Activated T-helper 17 cell treated with anti-CD3 and anti-CD28 coated beads, Interleukin-2, amount 50 U/mL, for 72 hours (primary cell): ENCODE results near the gene NDUFS6. TPM values are rescaled to one million over a fixed set of nuclear protein-coding genes. Genes with fewer than 3 reads are reported as not detected.

Source experiments
- ATAC-seq: fragments of 150-1000 bp; cut with Tn5 transposase; replicated peaks from 2 replicates; pipeline ENCODE4 v1.10.0; 2021; ENCODE audit warnings: mild to moderate bottlenecking, moderate library complexity
- H3K27ac Mint-ChIP-seq: one replicate; pipeline ENCODE4 v1.8.0; 2022; ENCODE audit warnings: mixed read lengths
- H3K27me3 Mint-ChIP-seq: one replicate; pipeline ENCODE4 v1.8.0; 2022; ENCODE audit warnings: mixed read lengths
- H3K36me3 Mint-ChIP-seq: one replicate; pipeline ENCODE4 v1.8.0; 2022; ENCODE audit warnings: low read depth, mild to moderate bottlenecking, mixed read lengths
- H3K4me1 Mint-ChIP-seq: one replicate; pipeline ENCODE4 v1.8.0; 2022; ENCODE audit warnings: mixed read lengths
- H3K4me3 Mint-ChIP-seq: one replicate; pipeline ENCODE4 v1.8.0; 2022; ENCODE audit warnings: mild to moderate bottlenecking, mixed read lengths
- H3K9me3 Mint-ChIP-seq: one replicate; pipeline ENCODE4 v1.8.0; 2022; ENCODE audit warnings: mixed read lengths
- total RNA-seq, 2 donors: library from RNA; stranded (reverse); gene quantifications; one replicate each; pipeline ENCODE4 v1.2.3, GENCODE V29; 2022

NDUFS6 gene
- total RNA-seq, 2 donors from 2014 or later = 13.0 to 35.1 TPM

DNA sequence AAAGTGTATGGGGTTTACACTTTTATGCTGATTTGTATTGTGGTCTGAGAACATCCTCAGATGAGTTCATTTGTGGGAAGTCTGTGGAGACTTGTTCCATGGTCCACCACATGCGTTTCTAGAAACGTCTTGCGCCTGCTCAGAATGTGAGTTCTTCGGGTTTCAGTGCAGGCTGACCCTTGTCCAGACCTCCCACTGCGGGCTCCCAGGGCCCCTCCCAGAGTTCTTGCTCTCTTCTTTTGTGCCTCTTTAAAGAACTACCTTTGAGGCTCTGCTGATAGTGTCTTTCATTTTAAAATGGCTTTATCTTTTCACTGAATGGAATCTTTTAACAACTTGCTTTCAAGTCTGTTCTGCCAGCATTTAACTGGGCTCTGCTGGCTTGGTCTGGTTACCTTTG is 17.6 kb downstream of the NDUFS6 start:
- H3K27me3 Mint-ChIP-seq = no peaks in the 10 kb centered on the region
- H3K4me1 Mint-ChIP-seq = no peaks in the 10 kb centered on the region
- no peak overlapping the region for H3K4me3 Mint-ChIP-seq
- peaks cover 96% of the 10 kb centered on the region for H3K36me3 Mint-ChIP-seq
- ATAC-seq = no peak
- no peaks in the 10 kb centered on the region for H3K9me3 Mint-ChIP-seq
- H3K27ac Mint-ChIP-seq = peak overlapping the region; percentile 48

DNA sequence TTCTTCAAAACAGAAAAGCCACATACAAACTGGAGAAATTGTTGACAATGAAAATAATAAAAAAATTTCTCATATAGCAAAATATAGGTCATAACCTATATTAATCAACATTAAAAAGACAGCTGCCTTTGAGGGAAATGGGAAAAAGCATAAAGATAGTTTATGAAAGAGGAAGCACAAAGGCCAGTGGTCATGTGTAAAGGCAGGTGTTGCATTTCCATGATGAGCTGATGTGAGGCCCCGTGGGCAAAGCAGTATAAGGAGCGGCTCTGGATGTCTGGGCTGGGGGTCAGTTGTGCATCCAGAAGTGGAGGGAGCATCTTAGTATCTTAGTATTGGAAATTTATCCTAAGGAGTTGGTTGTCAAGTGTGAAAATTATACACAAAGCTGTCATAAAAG is 18.3 kb downstream of the NDUFS6 start:
- peak overlapping the region; percentile 48 for H3K27ac Mint-ChIP-seq
- H3K4me1 Mint-ChIP-seq = no peaks in the 10 kb centered on the region
- no peak overlapping the region for H3K4me3 Mint-ChIP-seq
- H3K27me3 Mint-ChIP-seq = no peaks in the 10 kb centered on the region
- no peaks in the 10 kb centered on the region for H3K9me3 Mint-ChIP-seq
- peaks cover 92% of the 10 kb centered on the region for H3K36me3 Mint-ChIP-seq
- no peak for ATAC-seq

DNA sequence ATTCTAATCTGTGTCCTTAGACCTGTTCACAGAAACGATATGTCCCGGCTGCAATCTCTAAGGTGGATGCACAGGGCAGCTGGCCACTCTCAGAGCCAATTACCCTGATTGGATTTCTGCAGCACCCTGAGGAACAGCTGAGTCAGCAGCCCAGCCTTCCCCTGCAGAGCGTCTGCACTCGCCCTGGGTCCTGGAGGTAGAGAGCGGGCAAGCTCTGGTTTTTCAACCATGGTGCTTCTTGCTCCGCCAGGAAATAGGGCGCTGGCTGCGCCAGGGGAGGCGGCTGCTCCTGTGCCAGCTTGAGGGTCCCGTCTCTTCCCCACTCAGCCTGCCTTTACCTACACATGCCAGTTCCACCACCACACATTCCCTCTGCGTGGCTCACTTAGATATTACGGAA is 19.2 kb downstream of the NDUFS6 start:
- Mint-ChIP-seq H3K9me3 (no peaks in the 10 kb centered on the region), H3K4me1 (no peaks in the 10 kb centered on the region), H3K27me3 (no peaks in the 10 kb centered on the region), H3K27ac (no peak overlapping the region), H3K36me3 (peaks cover 83% of the 10 kb centered on the region), H3K4me3 (no peak overlapping the region)
- ATAC-seq = no peak

DNA sequence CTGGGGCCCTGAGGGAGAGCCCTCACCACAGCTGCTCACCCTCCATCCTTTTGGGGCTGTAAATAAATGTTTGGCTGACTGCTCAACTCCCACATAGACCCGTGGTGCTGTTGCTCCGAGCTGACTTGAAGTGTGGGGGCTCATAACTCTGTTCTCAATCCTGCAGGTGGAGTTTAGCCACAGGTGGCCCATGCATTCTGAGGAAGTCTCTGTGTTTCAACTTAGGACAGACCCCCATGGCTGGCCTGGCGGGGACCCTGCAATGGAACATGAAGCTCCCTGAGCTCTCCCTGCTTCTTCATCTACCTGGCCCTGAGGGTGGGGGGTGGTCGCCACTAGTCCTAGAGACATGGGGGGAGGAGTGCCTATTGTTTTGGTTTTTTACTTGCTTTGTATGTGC is 19.7 kb downstream of the NDUFS6 start:
- Mint-ChIP-seq H3K4me3 (no peak overlapping the region), H3K36me3 (peaks cover 78% of the 10 kb centered on the region), H3K4me1 (no peaks in the 10 kb centered on the region), H3K27me3 (no peaks in the 10 kb centered on the region), H3K9me3 (no peaks in the 10 kb centered on the region), H3K27ac (no peak overlapping the region)
- no peak for ATAC-seq

DNA sequence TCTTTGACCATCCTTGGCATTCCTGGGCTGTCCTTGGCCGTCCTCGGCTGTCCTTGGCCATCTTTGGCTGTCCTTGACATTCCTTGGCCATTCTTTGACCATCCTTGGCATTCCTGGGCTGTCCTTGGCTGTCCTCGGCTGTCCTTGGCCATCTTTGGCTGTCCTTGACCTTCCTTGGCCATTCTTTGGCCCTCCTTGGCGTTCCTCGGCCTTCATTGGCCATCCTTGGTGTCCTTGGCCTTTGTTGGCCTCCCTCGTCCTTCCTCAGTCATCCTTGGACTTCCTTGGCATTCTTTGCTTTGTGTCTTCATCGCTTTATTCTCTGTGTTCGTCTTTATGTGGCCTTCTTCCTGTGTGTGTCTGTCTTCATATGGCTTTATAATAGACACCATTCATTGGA is 20.7 kb downstream of the NDUFS6 start:
- peaks cover 68% of the 10 kb centered on the region for H3K36me3 Mint-ChIP-seq
- H3K4me1 Mint-ChIP-seq = no peaks in the 10 kb centered on the region
- no peaks in the 10 kb centered on the region for H3K9me3 Mint-ChIP-seq
- ATAC-seq = no peak
- no peak overlapping the region for H3K4me3 Mint-ChIP-seq
- H3K27me3 Mint-ChIP-seq = no peaks in the 10 kb centered on the region
- H3K27ac Mint-ChIP-seq = peak overlapping the region; percentile 12

DNA sequence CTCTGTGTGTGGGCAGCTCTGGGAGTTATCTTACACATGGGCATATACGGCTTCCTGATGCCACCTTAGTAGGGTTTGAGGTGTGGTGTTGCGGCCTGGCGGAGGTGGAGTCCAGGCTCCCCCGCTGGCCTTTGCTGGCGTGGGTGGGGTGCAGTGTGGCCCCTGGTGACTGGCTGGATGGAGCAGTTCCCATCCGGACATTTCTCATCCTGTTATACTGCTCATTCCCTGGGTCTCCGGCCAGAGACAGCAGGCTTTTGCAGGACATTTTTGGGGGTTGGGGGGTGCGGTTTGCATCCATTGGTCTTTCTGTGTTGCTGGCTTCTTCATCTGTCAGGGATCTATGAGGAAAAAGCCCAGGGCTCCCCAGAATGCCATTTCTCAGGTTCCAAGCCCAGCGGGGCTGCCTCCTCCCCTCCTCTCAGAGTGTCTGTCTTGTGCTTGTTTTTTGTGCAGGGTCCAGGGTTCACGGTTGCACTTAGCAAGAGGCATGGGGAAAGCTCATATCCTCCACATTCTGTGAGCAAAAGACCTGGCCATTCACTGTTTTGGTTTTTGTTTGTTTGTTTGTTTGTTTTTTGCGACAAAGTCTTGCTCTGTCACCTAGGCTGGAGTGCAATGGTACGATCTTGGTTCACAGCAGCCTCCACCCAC is 22.3 kb downstream of the NDUFS6 start:
- no peak for ATAC-seq
- H3K4me3 Mint-ChIP-seq = no peak overlapping the region
- no peaks in the 10 kb centered on the region for H3K9me3 Mint-ChIP-seq
- H3K4me1 Mint-ChIP-seq = no peaks in the 10 kb centered on the region
- no peak overlapping the region for H3K27ac Mint-ChIP-seq
- H3K27me3 Mint-ChIP-seq = no peaks in the 10 kb centered on the region
- peaks cover 52% of the 10 kb centered on the region for H3K36me3 Mint-ChIP-seq

DNA sequence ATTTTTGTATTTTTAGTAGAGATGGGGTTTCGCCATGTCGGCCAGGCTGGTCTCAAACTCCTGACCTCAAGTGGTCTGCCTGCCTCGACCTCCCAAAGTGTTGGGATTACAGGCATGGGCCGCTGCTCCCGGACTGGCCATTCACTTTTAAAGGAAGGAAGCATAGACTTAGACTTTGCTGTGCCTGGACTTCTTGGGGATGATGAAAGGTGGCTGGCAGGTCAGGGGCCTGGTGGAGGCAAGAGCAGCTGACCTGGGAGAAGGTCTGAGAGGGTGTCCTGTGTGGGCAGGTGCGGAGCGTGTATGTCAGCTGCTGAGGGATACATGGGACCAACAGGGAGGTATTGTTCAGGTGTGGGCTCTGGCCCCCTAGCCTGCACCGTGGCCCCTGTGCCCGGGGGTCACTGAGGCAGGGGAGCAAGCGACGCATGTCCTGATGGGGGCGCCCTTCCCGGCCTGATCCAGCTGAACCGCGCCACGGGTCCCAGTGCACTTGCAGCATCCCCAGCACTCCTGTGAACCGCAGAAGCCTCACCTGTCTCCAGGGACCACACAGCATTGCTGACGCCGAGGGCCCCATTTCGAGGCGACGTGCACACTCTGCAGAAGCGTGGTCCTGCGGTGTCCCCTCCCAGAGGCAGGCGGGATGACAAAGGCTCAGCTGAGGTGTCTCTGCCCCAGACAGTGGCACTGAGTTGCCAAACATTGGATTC is 23.1 kb downstream of the NDUFS6 start:
- Mint-ChIP-seq H3K36me3 (peaks cover 44% of the 10 kb centered on the region), H3K4me3 (no peak overlapping the region), H3K27me3 (no peaks in the 10 kb centered on the region), H3K9me3 (no peaks in the 10 kb centered on the region), H3K4me1 (no peaks in the 10 kb centered on the region), H3K27ac (no peak overlapping the region)
- ATAC-seq = no peak

DNA sequence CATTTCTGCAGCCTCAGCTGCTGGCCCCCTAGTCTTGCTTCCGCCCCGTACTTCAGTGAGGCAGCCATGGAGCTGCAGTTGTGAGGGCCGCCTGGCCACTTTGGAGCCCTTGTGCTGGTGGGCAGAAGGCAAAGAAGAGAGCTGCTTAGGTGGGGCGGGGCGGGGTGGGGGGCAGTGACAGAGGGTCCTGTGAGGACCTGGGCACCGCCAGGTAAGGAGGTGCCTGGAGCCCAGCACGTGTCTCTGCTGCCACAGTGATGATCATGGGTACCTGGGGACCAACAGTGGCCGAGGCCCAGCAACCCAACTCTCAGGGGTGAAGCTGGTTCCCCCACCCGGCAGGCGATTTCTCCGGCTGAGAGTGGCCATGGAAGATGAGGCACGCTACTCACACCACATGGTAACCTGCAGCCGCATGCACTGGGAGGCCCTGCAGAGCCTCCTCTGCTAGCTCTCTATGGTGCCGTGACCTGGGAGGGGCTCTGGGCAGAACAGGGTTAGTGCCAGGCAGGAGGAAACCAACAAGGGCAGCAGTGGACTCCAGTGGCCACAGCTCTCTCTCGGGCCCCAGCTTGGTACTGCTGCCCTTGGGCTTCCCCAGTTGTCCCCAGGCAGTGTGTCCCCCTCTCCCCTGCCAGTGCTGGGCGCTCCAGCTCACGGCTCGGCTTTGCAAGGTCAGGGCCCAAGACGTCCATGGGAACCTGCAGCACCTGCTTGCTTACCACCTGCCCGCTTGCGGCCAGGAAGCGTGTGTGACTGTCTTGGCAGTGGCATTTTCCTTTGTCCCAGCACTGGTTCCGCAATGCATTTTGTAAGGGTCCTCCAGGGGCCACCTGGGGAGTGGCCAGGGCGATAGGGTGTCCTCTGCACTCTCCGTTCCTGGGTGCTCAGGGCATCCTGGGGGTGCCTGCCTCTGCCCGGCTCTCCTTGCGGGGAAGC is 24.0 kb downstream of the NDUFS6 start:
- no peak overlapping the region for H3K4me3 Mint-ChIP-seq
- no peak overlapping the region for H3K27ac Mint-ChIP-seq
- no peak for ATAC-seq
- H3K4me1 Mint-ChIP-seq = no peaks in the 10 kb centered on the region
- H3K27me3 Mint-ChIP-seq = no peaks in the 10 kb centered on the region
- H3K36me3 Mint-ChIP-seq = peaks cover 35% of the 10 kb centered on the region
- H3K9me3 Mint-ChIP-seq = no peaks in the 10 kb centered on the region

DNA sequence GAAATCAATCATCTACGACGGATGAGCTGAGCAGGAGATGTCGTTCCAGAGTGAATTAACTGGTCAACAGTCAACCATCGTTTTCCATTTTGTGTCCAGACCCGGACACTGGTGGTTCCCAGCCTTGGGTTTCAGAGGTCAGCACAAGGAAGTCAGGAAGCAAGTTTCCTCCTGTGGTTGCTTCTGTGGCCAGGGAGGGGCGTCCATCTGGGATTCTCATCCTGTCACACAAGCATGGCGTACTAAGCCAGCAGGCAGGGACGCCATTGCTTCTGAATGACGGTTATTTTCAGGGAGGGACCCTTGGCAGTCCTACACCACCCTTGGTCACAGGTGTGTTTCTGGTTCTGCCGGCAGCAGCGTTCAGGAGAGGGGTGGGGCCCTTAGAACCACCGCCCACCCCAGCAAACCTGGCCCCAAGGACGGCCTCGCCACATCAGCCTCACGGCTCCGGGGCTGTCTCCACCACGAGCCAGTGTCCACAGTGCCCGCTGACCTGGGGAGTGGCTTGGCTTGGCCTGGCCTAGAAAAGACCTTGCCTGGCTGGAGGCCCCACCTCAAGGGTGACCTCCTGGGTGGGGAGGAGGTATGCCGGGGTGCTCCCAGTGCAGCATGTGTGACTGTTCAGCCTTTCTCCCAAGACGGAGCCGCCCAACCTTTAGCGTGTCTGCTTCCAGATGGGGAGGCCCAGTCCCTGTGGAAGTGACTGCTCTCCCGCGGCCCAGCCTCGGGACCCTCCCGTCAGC is 25.2 kb downstream of the NDUFS6 start:
- Mint-ChIP-seq H3K4me3 (no peak overlapping the region), H3K27ac (no peak overlapping the region), H3K9me3 (no peaks in the 10 kb centered on the region), H3K4me1 (no peaks in the 10 kb centered on the region), H3K36me3 (peaks cover 23% of the 10 kb centered on the region), H3K27me3 (no peaks in the 10 kb centered on the region)
- ATAC-seq = no peak

DNA sequence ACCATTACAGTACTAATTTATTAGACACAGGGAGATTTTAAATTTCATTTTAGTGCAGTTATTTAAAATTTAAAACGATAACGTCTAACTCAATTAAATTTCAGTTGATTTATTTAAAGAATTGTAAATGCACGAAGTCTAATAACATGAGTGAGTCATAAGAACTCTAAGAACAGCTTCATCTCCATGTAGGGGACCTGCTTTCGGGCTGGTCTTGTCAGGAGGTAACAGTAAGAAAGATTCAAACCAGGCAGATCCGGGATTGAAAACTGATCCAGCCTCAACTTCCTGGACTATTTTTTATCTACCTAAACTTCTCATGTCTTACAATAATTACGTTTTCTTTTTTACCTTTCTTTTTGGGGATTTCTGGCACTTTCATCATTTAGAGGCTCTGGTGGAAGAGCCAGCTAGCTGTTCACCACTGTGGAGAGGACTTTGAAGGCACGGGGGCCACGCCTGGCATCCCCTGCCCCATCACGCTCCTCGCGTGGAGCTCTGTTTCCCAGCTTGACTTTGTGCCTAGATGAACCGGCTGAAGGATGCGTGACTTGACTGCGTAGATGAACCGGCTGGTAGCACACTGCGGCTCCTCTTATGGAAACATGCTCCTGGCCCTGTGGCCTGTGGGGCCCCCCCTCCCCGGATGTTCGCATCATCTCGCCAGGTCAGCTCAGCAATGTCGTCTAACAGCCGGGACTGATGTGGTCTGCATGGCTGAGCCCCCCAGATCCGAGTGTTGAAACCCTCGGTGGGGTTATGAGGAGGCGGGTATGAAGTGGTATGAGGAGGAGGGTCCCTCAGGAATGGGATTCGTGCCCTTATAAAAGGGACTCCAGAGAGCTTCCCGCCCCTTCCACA is 26.0 kb downstream of the NDUFS6 start:
- H3K4me3 Mint-ChIP-seq = no peak overlapping the region
- H3K27ac Mint-ChIP-seq = no peak overlapping the region
- H3K9me3 Mint-ChIP-seq = no peaks in the 10 kb centered on the region
- H3K36me3 Mint-ChIP-seq = peaks cover 18% of the 10 kb centered on the region
- H3K27me3 Mint-ChIP-seq = no peaks in the 10 kb centered on the region
- no peak for ATAC-seq
- H3K4me1 Mint-ChIP-seq = no peaks in the 10 kb centered on the region

DNA sequence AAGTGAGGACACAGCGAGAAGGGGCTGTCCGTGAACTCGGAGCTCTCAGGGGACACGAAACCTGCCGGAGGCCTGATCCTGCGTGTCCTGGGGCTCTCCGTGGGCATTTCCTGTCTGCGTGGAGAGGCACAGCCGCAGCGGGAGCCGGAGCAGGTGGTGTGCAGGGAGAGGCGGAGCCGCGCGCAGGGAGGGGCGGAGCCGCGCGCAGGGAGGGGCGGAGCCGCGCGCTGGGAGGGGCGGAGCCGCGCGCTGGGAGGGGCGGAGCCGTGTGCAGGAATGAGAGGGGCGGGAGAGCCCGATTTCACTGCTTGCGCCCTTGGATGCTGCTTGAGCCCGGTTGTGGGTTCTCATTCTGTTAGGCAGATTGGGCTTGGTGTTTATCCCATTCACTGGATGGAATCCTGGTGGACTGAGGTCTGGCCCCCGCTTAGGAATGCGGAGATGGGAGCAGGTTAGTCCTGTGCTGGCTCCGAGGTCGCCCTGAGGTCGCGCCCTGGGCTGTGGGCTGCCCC is 26.7 kb downstream of the NDUFS6 start:
- H3K4me1 Mint-ChIP-seq = no peaks in the 10 kb centered on the region
- peak; percentile 66 for ATAC-seq

DNA sequence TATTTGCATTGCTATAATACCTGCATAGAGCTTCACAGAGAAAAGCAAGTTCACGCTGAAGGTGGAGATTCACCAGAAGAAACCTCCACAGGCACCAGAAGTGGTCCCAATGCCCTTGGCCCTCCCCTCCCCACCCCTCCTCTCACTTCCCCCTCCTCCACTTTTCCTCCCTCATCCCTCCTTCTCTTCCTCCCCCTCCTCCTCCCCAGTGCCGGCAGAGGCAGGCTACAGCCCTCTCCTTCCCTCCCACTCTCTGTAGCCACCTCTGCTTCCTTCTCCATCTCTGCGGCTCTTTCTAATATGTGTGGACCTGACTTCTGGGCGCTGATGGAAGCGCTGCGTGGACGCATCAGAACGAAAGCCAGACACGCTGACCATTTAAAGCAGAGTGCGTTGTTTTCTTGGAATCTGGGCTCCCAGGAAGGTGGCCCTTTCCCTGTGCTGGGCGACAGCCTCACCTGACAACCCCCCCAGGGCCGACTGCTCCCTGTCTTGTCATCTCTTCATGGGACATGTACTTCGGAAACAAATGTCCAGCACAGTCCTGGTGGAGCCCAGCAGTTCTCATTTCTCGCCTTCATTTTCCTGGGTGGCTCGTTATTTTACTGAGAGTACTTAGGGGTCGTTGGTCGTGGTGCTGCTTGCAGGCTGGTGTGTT is 29.5 kb downstream of the NDUFS6 start:
- ATAC-seq = no peak
- Mint-ChIP-seq H3K4me3 (no peak overlapping the region), H3K27ac (no peak overlapping the region), H3K4me1 (no peaks in the 10 kb centered on the region), H3K9me3 (no peaks in the 10 kb centered on the region), H3K36me3 (no peaks in the 10 kb centered on the region), H3K27me3 (peaks cover 4% of the 10 kb centered on the region)

More for the DNA sequence above, 26.7 kb downstream of the NDUFS6 start:
- Mint-ChIP-seq H3K36me3 (peaks cover 11% of the 10 kb centered on the region), H3K27me3 (no peaks in the 10 kb centered on the region), H3K4me3 (no peak overlapping the region), H3K27ac (no peak overlapping the region), H3K9me3 (no peaks in the 10 kb centered on the region)

DNA sequence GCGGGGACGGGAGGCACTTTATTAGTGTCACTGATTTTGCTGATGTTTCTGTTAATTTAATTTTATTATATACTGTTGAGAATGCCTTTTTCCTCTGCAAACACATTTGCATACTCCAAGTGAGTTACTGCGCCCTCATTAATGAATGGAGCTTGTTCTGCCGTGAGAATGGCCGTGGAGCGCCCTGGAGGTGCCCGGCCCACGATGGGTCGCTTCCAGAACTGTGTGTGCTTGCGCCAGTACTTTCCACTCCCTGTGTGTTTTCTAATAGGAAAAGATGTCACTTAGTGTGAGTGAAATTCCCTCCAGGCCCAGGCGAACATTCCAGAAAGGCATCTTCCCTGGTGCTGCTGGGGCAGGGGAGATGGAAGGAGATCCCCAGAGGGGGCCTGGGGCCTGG is 30.1 kb downstream of the NDUFS6 start:
- H3K9me3 Mint-ChIP-seq = no peaks in the 10 kb centered on the region
- no peak for ATAC-seq
- H3K4me3 Mint-ChIP-seq = no peak overlapping the region
- H3K27ac Mint-ChIP-seq = no peak overlapping the region
- no peaks in the 10 kb centered on the region for H3K36me3 Mint-ChIP-seq
- H3K27me3 Mint-ChIP-seq = peaks cover 4% of the 10 kb centered on the region
- H3K4me1 Mint-ChIP-seq = no peaks in the 10 kb centered on the region
